Immature natural killer cell (primary cell): ENCODE data around the gene MPZ. TPM values are rescaled to one million over a fixed set of nuclear protein-coding genes. Genes with fewer than 3 reads are reported as not detected.

Source experiments
- DNase-seq, 3 donors: peaks; one replicate each; pipeline ENCODE4 v3.0.0; 2022; ENCODE audit warnings: mixed read lengths in 1 of 3
- H3K27ac Mint-ChIP-seq, 6 donors: one replicate each; pipeline ENCODE4 v1.8.0; 2020; ENCODE audit warnings: mixed read lengths in 6 of 6, mild to moderate bottlenecking in 5 of 6, inconsistent platforms in 4 of 6, moderate library complexity in 3 of 6
- H3K27me3 Mint-ChIP-seq, 3 donors: one replicate each; pipeline ENCODE4 v1.8.0; 2020 to 2021; ENCODE audit warnings: low read depth in 3 of 3, mild to moderate bottlenecking in 3 of 3, mixed read lengths in 3 of 3, moderate library complexity in 3 of 3, inconsistent platforms in 1 of 3
- H3K36me3 Mint-ChIP-seq, 3 donors: one replicate each; pipeline ENCODE4 v1.8.0; 2020; ENCODE audit warnings: mixed read lengths in 3 of 3, inconsistent platforms in 2 of 3, mild to moderate bottlenecking in 2 of 3
- H3K4me1 Mint-ChIP-seq, 2 donors: one replicate each; pipeline ENCODE4 v1.8.0; 2020; ENCODE audit warnings: inconsistent platforms in 2 of 2, mild to moderate bottlenecking in 2 of 2, mixed read lengths in 2 of 2, moderate library complexity in 1 of 2
- H3K4me3 Mint-ChIP-seq, 5 donors: one replicate each; pipeline ENCODE4 v1.8.0; 2020; ENCODE audit warnings: mild to moderate bottlenecking in 5 of 5, mixed read lengths in 5 of 5, inconsistent platforms in 3 of 5, moderate library complexity in 3 of 5
- H3K9me3 Mint-ChIP-seq, 6 donors: one replicate each; pipeline ENCODE4 v1.8.0; 2020; ENCODE audit warnings: mild to moderate bottlenecking in 6 of 6, mixed read lengths in 6 of 6, inconsistent platforms in 4 of 6, moderate library complexity in 3 of 6
- polyA plus RNA-seq, 3 donors: library from polyadenylated mRNA; unstranded; fragments of 300-500 nt; fragmentation: Illumina TruSeq; gene quantifications; one replicate each; pipeline ENCODE4 v1.2.3, GENCODE V29; 2021

MPZ gene
- polyA plus RNA-seq, 3 donors from 2014 or later: not detected

GRCh38 chr1:161313554-161314200, 3.9 kb upstream of the MPZ start:
- peak overlapping the region; percentile 98 to 99 (median 99) for H3K4me3 Mint-ChIP-seq
- peaks cover 4 to 6% (median 5%) of the 10 kb centered on the region in 3 donors for H3K27me3 Mint-ChIP-seq
- H3K27ac Mint-ChIP-seq: peak overlapping the region; percentile 99 to 100 (median 99)
- peaks cover 0 to 3% (median 0%) of the 10 kb centered on the region in 3 donors for H3K36me3 Mint-ChIP-seq
- H3K9me3 Mint-ChIP-seq: no peaks in the 10 kb centered on the region
- peaks cover 22 to 34% of the 10 kb centered on the region in 2 donors for H3K4me1 Mint-ChIP-seq
- DNase-seq: no peak

- Mint-ChIP-seq H3K27me3 (peaks cover 4 to 6% (median 5%) of the 10 kb centered on the region in 3 donors), H3K36me3 (no peaks in the 10 kb centered on the region), H3K4me1 (peaks cover 26 to 29% of the 10 kb centered on the region in 2 donors), H3K9me3 (no peaks in the 10 kb centered on the region), H3K4me3 (peak overlapping the region in 1 of 5 donors; percentile 51), H3K27ac (peak overlapping the region in 4 of 6 donors; percentile 3 to 50 (median 30))
- DNase-seq: no peak
These were observed 1.9 kb upstream of the MPZ start for GRCh38 chr1:161311595-161312181.

- Mint-ChIP-seq H3K9me3 (no peaks in the 10 kb centered on the region), H3K36me3 (no peaks in the 10 kb centered on the region), H3K27me3 (peaks cover 0 to 2% (median 0%) of the 10 kb centered on the region in 3 donors), H3K27ac (peak overlapping the region; percentile 66 to 97 (median 88)), H3K4me1 (peaks cover 30 to 32% of the 10 kb centered on the region in 2 donors), H3K4me3 (peak overlapping the region in 1 of 5 donors; percentile 43)
- DNase-seq: no peak
These were observed 1.7 kb downstream of the MPZ start for GRCh38 chr1:161307892-161308638.

GRCh38 chr1:161307230-161307768, 2.5 kb downstream of the MPZ start:
- peak in 2 of 3 donors; percentile 14 to 15 for DNase-seq
- H3K9me3 Mint-ChIP-seq: no peaks in the 10 kb centered on the region
- peaks cover 30 to 32% of the 10 kb centered on the region in 2 donors for H3K4me1 Mint-ChIP-seq
- no peaks in the 10 kb centered on the region for H3K36me3 Mint-ChIP-seq
- H3K27me3 Mint-ChIP-seq: peaks cover 0 to 2% (median 0%) of the 10 kb centered on the region in 3 donors
- H3K4me3 Mint-ChIP-seq: peak overlapping the region in 3 of 5 donors; percentile 17 to 33 (median 22)
- H3K27ac Mint-ChIP-seq: peak overlapping the region; percentile 94 to 99 (median 97)

GRCh38 chr1:161305867-161306519, 3.8 kb downstream of the MPZ start:
- H3K4me3 Mint-ChIP-seq: peak overlapping the region; percentile 95 to 100 (median 97)
- peak; percentile 86 to 88 (median 86) for DNase-seq
- H3K36me3 Mint-ChIP-seq: no peaks in the 10 kb centered on the region
- H3K9me3 Mint-ChIP-seq: no peaks in the 10 kb centered on the region
- peaks cover 30 to 32% of the 10 kb centered on the region in 2 donors for H3K4me1 Mint-ChIP-seq
- H3K27me3 Mint-ChIP-seq: peaks cover 0 to 2% (median 0%) of the 10 kb centered on the region in 3 donors
- peak overlapping the region; percentile 94 to 99 (median 97) for H3K27ac Mint-ChIP-seq

- peak in 1 of 3 donors; percentile 18 for DNase-seq
- peaks cover 0 to 4% (median 0%) of the 10 kb centered on the region in 3 donors for H3K36me3 Mint-ChIP-seq
- peaks cover 32 to 34% of the 10 kb centered on the region in 2 donors for H3K4me1 Mint-ChIP-seq
- H3K4me3 Mint-ChIP-seq: peak overlapping the region; percentile 95 to 100 (median 97)
- peaks cover 0 to 2% (median 0%) of the 10 kb centered on the region in 3 donors for H3K27me3 Mint-ChIP-seq
- peak overlapping the region; percentile 94 to 99 (median 97) for H3K27ac Mint-ChIP-seq
- H3K9me3 Mint-ChIP-seq: no peaks in the 10 kb centered on the region
These were observed 4.6 kb downstream of the MPZ start for GRCh38 chr1:161304927-161305866.

GRCh38 chr1:161300478-161300877, 9.3 kb downstream of the MPZ start:
- Mint-ChIP-seq H3K27ac (no peak overlapping the region), H3K4me1 (peaks cover 29 to 43% of the 10 kb centered on the region in 2 donors), H3K9me3 (no peaks in the 10 kb centered on the region), H3K27me3 (peaks cover 0 to 1% (median 0%) of the 10 kb centered on the region in 3 donors), H3K4me3 (no peak overlapping the region), H3K36me3 (peaks cover 0 to 5% (median 4%) of the 10 kb centered on the region in 3 donors)
- DNase-seq: no peak

- no peak for DNase-seq
- Mint-ChIP-seq H3K9me3 (no peaks in the 10 kb centered on the region), H3K4me1 (peaks cover 18 to 32% of the 10 kb centered on the region in 2 donors), H3K27ac (no peak overlapping the region), H3K27me3 (peaks cover 0 to 1% (median 0%) of the 10 kb centered on the region in 3 donors), H3K36me3 (peaks cover 0 to 5% (median 4%) of the 10 kb centered on the region in 3 donors), H3K4me3 (no peak overlapping the region)
These were observed 10.4 kb downstream of the MPZ start for GRCh38 chr1:161299347-161299746.

- DNase-seq: no peak
- H3K9me3 Mint-ChIP-seq: no peaks in the 10 kb centered on the region
- H3K36me3 Mint-ChIP-seq: peaks cover 0 to 5% (median 4%) of the 10 kb centered on the region in 3 donors
- no peak overlapping the region for H3K4me3 Mint-ChIP-seq
- peaks cover 13 to 21% of the 10 kb centered on the region in 2 donors for H3K4me1 Mint-ChIP-seq
- H3K27me3 Mint-ChIP-seq: peaks cover 0 to 1% (median 0%) of the 10 kb centered on the region in 3 donors
- peak overlapping the region in 2 of 6 donors; percentile 1 to 2 for H3K27ac Mint-ChIP-seq
These were observed 11.7 kb downstream of the MPZ start for GRCh38 chr1:161298116-161298515.

GRCh38 chr1:161297415-161297814, 12.4 kb downstream of the MPZ start:
- Mint-ChIP-seq H3K27ac (peak overlapping the region in 4 of 6 donors; percentile 25 to 79 (median 40)), H3K27me3 (peaks cover 0 to 1% (median 0%) of the 10 kb centered on the region in 3 donors), H3K36me3 (peaks cover 0 to 5% (median 4%) of the 10 kb centered on the region in 3 donors), H3K9me3 (no peaks in the 10 kb centered on the region), H3K4me1 (peaks cover 13 to 21% of the 10 kb centered on the region in 2 donors), H3K4me3 (no peak overlapping the region)
- DNase-seq: no peak

- Mint-ChIP-seq H3K9me3 (no peaks in the 10 kb centered on the region), H3K36me3 (peaks cover 3 to 4% (median 4%) of the 10 kb centered on the region in 3 donors), H3K27ac (peak overlapping the region in 3 of 6 donors; percentile 5 to 37 (median 16)), H3K4me1 (no peaks in the 10 kb centered on the region), H3K4me3 (no peak overlapping the region), H3K27me3 (peaks cover 4 to 10% (median 7%) of the 10 kb centered on the region in 3 donors)
- DNase-seq: no peak
These were observed 19.0 kb downstream of the MPZ start for GRCh38 chr1:161290779-161291178.

- Mint-ChIP-seq H3K27ac (no peak overlapping the region), H3K4me1 (no peaks in the 10 kb centered on the region), H3K27me3 (peaks cover 4 to 10% (median 7%) of the 10 kb centered on the region in 3 donors)
These were observed 22.2 kb downstream of the MPZ start for GRCh38 chr1:161287482-161288054.

More at GRCh38 chr1:161287482-161288054, 22.2 kb downstream of the MPZ start:
- no peak overlapping the region for H3K4me3 Mint-ChIP-seq
- H3K9me3 Mint-ChIP-seq: no peaks in the 10 kb centered on the region
- H3K36me3 Mint-ChIP-seq: peaks cover 9 to 15% (median 12%) of the 10 kb centered on the region in 3 donors
- DNase-seq: no peak
